Tongue (tissue), 2 donors: ENCODE results near the gene RNF220. TPM values are rescaled to one million over a fixed set of nuclear protein-coding genes. Genes with fewer than 3 reads are reported as not detected.
A peak's percentile ranks its signal among the peaks of the same experiment; 100 is the strongest.

Source experiments
- DNase-seq: peaks from one replicate; pipeline ENCODE4 v3.0.0-alpha.2; 2015
- total RNA-seq: library from RNA; depleted of rRNA; stranded (reverse); fragments of >200 nt; gene quantifications from one replicate; pipeline ENCODE4 v1.2.3, GENCODE V29; 2014

RNF220 gene
- total RNA-seq, 1 donor from 2014 or later, result 52.0 TPM

DNA sequence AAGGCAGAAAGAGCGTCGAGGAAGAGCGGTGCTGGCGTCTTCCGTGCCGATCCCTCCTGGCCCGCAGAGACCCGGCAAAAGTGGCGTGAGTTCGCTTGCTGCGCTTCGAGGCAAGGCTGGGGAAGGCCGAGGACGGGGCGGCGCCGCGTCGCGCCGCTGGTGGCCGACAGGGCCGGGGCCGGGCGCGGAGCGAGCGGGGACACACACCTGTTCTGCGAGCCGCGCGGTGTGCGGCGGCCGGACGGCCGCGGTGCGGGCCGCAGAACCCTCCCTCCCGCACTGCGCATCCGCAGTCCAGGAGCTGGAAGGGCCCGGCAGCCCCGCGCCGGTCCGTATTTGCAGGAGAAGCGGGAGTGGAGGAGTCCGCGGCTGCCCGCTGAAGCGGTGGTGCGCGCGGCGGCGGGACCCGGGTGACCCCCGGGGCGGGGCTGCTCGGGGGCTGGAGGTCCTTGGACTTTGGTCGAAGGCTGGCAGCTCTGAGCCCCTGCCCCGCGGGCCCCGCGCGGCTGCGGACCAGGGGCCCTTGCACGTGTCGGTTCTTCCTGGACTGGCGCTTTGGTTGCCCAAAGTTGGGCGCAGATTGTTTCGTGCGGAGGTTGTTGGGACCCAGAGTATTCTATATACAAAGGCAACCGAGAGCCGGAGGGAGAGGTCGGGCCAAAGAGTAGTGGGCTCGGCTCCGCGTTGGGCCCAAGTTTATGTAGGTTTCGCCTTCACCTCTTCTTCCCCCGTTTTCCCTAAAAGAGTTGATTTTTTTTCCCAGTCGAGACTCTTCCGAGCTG lies 2.6 kb downstream of the RNF220 start:
- no peak for DNase-seq

DNA sequence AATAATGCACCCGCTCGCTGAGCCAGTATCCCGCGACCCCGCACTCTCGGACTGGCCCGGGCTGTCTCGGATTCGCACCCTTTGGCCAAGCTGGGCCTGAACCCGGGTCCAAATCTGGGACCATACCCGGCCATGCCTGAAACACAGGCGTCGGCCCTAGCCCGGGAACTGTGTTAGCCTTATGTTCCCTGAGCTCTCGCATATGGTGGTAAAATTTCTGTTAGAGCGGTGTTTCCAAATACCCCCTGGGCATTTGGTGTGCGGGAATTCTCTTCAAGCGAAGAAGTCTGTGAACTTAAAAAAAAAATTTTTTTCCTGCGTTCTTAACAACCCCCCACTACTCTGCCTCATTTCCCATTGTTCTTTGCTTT lies 3.1 kb downstream of the RNF220 start:
- peak; percentile 33 for DNase-seq

DNA sequence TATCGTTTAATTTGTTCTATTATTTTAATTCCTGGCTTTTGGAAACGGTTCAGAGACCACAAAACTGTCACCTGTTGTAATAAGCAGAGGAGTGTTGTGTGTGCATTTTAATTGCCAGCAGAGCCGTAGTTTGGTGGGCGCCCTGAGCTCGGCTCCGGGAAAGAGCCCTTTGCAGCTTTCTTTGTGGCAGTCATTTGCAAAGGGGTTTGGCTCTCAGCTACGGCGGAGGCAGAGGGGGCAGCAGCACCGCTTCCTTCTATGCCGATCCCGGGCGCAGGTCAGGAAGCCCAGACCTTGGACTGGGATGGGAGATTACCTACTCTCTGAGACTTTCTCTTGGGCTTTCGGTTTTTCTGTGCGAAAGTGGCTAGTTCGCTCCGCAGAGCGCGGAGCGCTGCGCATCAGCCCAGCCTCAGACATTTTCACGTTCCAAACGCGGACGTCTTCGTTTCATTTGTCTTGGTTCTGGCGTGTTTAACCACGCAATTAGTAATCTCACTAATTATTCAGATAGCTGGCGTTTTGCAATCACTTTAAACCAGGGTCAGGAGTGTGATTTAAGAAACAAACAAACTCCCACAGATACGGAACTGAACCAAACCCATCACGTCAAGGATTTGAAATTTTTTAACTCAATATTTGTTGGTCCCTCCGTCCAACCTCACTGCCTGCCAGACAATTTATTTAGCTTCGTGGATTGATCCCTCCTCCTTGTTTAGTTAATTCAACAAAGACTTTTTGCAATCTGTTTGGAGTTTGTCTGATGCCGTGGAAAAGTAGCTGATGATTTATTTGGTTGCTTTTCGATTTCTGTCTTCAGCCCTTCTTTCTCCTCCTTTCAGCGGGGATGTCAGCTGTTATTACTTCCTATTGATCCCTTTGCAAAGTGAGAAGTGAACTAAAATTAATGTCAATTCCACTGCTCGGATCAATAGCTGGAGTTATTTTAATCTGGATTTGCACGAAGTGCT lies 3.9 kb downstream of the RNF220 start:
- DNase-seq, result peak; percentile 50

DNA sequence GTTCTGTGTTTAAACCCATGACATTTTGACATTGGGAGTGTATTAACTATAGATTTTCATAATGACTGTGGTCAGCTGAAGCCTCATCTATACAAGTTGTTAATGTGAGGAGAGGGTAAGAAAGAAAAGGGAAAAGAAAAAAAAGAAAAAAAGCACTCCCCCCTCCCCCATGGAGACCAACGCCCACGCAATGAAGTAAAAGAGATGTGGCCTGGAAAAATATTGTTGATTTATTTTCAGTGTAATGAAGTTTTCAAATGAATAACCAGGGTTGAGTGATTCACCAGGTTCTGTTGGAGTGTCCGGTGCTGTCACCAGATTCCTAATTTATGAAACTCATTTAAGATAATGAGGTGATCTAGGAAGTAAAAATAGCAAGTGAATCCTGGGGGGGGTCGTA lies 4.7 kb downstream of the RNF220 start:
- DNase-seq, result no peak

DNA sequence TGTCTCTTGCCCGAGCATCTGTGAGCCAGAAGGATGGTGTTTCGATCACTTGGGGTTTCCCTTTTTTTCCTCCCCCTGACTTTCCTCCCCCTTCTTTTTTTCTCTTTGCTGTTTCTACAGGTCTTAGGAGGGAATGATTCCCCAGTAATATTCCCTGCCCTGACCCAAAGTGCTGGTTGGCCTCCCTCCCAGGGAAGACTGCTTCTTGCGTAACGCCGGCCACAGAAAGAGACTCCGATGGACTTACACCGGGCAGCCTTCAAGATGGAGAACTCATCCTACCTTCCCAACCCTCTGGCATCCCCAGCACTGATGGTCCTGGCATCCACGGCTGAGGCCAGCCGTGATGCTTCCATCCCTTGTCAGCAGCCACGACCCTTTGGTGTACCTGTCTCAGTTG lies 6.8 kb downstream of the RNF220 start:
- DNase-seq, result no peak

DNA sequence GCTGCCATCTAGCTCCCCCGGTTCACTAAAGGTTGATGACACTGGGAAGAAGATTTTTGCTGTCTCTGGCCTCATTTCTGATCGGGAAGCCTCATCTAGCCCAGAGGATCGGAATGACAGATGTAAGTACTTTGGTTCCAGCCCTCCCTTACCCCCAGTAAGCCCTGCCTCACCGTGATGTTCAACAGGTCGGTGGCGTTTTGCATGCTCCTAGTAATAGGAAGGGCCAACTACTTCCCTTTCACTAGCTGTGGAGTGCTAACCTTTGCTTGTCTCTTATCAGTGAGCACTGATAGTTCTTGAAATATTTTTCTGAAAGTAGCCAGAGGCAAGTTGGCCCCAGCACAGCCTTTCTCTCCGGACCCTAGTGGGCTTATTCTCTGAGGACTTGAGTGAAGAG lies 7.5 kb downstream of the RNF220 start:
- no peak for DNase-seq

DNA sequence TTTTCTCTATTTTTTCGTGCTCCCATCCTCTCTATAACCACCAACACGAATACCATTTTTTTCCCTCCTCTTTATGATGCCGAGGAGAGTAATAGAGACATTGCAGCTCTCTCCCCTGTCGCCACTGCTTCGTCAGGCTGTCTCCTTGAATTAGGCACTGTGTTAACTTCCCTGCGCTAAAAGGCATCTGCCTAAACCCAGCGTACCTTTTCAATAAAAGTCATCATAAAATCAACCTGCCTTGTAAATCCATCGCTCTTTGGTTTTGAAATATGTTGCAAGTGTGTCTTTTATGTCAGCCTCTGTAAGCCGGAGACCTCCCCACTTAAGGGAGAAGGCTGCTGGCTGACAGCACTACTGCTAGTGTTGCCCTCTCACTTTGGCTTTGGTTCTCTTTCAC lies 8.7 kb downstream of the RNF220 start:
- DNase-seq, result no peak

DNA sequence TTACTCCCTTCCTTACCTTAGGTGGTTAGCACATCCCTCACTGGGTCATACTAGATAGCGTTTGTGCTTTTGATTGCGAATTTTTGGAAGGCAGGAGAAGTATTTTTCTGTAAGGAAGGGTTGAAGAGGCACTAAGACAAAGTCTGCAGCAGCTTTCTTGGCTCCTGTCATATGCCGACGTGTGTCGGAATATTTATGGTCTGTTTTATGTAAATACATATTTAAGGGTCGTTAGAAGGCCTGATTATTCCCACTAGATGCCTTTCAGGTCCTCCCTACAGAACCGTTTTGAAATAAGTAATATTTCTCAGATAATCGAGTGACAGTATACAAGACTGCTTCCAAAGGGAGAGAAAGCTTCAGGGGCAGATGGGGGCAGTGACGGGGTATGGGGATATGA lies 10.0 kb downstream of the RNF220 start:
- DNase-seq, result no peak

DNA sequence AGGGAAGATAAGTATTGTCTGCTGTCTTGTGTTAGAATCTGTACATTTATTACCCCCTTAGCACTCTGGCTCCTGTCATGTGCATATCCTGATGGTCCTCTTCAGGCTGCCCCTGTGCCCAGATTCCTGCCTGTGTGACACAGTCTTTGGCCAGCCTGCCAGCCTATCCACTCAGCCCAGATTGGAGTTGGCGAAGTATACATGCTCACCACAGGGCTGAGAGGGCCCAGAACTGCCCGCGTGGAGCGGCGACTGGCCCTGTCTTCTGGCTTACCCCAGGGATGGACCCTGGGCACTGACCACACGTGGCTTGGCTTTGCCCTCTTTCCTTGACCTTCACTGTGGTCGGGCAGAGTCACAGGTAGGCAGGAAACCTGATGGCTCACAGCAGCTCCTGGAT lies 11.4 kb downstream of the RNF220 start:
- DNase-seq, result no peak

DNA sequence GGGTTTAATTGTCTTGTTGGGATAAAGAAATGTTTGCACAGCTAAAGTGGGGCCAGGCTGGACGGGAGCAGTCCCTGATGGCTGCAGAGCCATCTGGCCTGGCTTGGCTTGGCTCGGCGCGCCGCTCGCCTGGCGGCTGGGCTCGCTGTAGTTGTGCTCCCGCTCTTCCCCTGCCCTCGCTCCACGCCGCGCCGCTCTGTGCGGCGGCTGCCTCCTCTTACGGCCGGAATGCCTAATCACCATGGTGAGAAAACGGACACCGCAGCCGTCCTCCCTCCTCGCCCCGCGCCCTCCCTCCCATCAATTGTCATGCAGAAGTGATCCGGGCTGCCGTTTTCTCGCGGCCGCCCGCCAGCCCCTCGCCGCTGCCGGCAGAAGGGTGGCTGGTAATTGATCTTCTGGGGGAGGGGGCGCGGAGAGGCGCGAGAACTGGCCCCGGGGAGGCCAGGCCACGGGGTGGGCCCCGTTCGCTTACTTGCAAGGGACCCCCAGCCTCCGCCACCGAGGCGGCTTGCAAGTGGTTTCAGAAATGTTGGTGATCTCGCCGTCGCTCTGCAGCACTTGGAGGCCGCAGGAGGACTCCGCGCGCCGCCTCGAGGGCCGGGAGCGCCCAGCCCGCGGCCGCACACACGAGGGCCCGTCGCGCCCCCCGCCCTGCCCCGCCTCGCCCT lies 12.4 kb downstream of the RNF220 start:
- DNase-seq, result peak; percentile 55

DNA sequence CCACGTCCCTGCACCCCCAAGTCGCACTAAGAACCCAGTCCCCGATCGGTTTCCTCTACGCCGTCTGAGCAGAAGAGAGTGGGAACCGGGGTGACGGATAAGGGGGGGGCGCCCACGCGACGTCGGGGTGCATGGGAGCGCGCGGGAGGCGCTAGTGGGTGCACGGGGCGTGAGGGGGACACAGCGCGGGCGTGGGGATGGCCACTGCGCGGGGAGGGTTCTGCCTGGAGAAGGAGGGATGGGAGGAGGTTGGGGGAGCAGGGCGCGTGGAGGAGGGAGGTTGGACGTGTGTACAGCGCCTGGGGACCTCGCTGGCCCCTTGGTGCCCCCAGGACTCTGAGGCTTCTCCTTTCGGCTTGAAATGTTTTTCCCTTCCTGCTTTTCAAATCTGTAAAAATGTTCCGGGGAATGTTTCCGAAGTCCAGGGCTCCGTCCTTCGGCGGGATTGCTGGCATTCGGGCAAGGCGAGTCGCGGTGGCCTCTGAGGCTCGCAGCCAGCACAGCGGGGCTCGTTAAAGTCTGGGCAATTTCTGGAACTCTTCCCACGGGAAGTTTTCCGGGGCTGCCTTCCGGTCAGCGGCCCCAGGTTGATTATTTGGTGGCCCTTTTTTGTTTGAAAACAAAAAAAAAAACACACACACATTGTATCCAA lies 13.1 kb downstream of the RNF220 start:
- no peak for DNase-seq

DNA sequence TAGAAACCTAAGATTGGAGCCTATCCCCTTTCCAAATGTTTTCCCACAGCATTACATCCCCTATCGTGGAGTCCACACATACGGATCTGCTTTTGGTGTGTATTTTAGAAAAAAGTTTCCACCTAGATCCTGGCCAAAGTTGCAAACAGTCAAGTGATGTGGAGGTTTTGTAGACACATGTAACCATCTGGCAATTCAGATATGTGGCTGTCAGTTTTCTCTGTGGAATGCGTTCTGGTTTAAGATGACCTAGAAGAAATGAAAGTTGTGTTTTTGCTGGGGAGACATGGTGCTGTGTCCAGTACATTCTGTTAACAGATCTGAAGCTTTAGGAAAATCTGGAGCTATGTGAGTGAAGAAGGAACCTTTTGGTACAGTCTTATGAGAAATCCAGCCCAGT lies 14.8 kb downstream of the RNF220 start:
- DNase-seq, result no peak

DNA sequence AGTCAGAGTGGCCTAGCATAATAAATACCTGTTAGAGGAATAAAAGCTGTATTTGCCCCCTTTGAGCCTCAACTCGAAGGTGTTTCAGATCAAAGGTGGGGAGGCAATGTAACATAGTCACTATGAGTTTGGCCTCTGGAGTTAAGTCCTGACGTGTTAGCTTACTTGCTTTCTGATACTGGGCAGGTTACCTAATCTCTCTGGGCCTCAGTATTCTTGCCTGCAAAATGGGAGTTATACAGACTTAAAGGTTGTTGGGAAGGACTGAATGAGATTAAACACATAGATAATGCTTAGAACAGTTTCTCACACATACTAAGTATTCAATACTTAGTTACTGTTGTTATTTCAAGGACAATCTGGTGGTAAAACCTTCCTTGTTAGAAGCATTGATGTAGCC lies 15.5 kb downstream of the RNF220 start:
- no peak for DNase-seq

DNA sequence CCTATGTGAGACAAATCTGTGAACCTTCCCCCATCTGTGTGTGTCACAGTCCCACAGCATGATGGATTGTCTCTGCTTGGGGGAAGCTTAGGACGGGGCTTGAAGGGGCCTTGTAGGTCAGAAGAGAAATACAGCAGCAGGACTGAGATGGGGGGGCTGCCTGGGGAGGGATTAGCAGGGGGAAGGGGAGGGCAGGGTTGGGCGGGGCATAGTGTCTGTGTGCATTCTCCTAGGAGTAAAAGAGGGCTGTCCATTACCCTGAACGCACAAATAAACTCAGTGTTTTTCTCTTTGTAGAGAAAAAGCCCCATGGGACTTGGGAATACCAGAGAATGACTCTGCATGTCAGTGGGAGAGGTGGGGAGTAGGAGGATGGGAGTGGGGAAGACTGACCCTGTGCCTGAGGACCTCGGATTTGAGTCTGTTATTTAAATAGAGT lies 16.4 kb downstream of the RNF220 start:
- DNase-seq, result no peak

DNA sequence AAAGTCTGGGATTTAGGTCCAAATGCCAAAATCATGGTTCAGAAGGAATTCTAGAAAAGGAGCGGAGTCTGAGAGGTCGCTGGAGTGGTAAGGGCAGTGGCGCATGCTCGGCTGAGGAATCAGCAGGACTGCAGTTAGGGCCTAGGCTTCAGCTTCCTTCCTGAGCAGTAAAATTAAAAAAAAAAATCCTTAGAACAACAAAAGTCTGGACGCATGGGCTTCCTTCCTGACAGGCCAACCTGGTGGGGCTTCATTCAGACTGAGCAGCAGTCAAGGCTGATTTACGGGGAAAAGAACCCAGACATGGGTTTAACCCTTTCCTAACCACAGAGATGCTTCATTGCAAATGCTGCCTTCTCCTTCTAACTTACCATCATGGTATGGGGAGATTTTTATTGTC lies 17.1 kb downstream of the RNF220 start:
- DNase-seq, result no peak

DNA sequence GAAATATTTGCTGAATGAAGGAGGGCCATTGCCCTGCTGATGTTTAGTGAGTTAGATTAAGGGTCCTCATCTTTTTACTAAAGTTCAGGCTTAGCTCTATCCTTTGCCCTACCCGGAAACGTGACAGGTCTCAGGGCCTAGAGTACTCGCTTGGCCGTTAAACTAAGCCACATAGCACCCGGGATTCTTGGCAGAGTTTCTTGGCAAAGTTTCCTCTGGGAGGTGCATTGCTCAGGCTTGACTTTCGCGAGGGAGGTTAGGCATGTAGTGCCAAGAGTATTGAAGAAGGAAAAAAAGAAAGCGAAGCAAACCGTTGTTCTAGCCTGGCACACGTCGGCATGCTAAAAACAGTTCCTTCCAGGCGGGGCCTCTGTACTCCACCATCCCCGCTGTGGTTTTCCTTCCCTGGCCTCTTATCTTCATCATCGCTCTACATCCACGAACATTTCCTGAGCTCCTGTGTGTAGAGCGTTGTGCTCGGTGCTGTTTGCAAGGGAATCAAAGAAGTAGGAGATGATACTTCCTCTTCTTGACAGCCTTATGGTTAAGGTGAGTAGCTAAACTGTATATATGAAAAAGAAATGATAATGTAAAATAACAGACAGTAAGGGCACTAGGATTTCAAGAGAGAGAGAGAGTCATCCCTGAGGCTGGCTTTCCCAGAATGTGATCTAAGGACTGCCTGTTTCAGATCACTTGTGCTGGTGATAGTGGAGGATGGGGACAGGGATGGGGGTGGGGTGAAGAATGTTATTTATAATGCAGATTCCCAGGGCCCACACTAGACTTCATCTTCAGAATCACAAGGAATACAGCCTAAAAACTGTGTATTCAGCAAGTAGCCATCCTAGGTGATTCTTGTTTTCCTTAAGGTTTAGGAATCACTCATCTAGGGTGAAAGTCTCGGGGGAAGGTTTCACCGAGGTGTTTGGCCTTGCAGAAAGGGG lies 18.8 kb downstream of the RNF220 start:
- DNase-seq, result peak; percentile 69

DNA sequence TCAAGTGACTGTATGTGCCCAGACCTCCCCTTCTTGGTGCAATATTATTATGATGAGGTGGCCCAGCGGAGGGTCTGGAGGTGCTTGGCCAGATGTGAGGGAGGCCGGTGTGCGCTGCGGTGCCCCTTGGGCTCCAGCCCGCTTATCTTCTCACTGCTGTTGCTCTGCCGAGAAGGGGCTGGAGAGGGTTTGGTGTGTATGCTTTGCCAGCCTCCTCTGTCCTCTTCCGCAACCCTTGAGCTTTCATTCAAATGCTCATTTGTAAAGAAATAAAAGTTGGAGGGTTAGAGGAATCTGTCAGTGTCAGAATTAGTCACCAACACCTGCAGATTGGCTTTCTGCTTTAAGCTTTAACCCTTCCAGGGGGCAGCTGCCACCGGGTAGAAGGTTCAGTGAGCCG lies 19.7 kb downstream of the RNF220 start:
- DNase-seq, result no peak

DNA sequence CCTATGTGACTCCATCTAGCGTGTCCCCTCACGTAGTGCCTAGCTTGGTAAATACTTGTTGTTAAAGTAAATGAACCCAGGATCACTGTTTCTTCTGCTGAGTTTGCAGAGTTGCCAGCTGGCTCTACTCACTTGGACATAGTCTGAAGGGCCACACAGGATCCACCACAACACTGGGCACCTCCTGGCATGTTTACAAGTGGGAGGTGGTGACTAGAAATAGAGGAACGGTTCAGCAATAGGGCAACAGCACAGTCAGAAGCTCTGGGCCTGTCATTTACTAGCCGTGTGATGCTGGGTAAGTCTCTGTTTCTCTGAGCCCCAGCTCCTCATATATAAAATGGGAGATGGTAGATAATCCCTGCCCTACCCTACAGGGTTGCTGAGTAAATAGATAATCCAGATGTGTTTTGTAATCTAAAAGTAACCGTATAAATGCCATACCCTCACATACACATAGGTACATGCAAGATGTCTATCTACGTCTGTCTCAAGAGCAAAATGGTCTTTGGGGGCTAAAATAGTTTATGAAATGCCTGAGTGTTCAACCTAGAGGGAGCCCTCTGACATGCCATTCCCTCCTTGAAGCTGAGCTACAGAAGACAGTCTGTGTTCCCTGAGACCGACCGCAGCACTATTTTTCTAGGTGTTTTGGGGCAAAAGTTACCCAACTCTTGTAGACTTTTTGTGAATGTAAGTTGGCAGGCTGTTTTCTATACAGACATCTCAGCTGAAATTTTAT lies 20.5 kb downstream of the RNF220 start:
- no peak for DNase-seq

DNA sequence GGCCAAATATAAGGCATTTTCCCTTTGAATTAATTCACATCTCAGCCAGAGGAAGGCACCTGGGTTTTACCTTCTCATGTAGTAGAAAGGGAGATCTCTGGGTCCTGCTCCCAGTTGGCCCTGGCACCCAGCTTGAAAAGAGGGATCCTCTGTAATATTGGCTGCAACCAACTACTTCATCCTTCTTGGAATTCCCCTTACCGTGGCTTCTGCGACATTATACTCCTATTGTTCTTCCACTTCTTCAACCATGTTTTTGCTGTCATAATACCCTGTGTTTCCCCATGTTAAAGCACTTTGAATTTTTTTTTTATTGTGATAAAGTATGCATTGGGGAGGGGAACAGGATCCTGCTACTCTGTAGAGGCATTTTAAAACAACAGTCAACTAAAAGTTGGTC lies 26.8 kb downstream of the RNF220 start:
- DNase-seq, result no peak

DNA sequence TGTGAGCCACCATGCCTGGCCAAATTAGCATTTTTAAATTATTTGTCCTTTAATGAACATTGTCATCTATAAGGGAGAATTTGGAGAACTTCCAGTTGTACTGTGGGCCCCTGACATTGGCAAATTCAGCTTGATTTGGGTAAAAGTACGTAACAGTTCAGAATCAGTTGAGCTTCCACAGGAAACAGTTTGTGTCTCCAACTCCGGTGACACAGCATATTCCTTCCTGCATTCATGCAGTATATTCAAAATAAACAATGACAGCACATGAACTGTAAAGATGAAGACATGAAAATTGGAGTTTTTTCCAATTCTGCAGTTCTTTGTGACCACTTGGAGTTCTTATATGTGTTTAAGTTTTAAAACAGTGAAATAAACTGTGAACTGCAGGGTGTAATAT lies 28.2 kb downstream of the RNF220 start:
- no peak for DNase-seq
